AG10803 (cell line): ENCODE results near the gene POLR3A.

Source experiments
- DNase-seq: peaks from one replicate; pipeline ENCODE4 v3.0.0; 2010; ENCODE audit warnings: low read depth
- H3K4me3 ChIP-seq: 2 replicates; pipeline ENCODE4 v1.5.1; 2011; ENCODE audit warnings: mild to moderate bottlenecking, low read length, control low read depth
- CTCF ChIP-seq: conservative IDR thresholded peaks from 2 replicates; pipeline ENCODE4 v1.5.1; 2011; ENCODE audit warnings: mild to moderate bottlenecking, low read length, control low read depth, inconsistent platforms

POLR3A gene

DNA sequence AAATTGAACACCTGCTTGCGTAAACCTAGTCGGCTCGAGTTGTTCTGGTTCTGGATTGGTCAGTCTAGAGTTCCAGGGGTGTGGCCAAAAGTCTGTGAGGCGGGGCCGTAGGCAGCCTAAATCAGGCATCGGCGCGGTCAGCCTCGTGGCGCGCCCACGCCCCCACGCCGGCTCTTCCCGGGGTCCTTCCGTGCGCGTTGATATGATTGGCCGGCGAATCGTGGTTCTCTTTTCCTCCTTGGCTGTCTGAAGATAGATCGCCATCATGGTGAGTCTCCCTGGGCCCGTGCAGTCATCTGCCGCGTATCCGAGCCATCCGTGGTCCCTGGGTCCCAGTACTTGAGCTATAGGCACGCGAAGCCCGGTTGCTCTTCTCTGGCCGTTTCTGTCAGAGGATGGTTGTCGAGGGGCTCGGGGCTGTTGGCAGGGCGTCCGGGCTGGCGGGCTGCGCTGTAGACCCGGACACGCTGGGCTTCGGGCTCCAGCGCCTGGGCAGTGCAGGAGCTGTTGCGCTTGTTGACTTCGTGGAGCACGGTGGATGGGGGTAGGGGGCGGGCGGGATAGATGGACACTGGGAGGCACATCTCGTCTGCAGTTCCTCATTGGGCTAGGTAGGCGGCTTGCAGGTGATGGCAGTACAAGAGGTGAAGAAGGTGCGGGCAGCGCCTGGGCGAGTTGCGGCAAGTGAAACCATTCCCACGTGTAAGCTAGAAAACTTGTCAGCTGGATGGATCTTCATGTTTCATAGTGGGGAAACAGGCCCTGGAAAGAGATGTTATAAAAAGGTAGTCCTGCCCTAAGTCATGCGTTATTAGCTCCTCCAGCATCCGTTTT lies 4.5 kb upstream of the POLR3A start, which contains the start of gene RPS24:
TSS of gene RPS24 (plus strand) at position 227 of the 834 bp plus-strand sequence. CDS start at position 266, 39 bp downstream.
- TF ChIP-seq CTCF: no peak
- peak within 1 kb of the TSS; percentile 98 for H3K4me3 ChIP-seq
- DNase-seq: peak; percentile 96

- no peak for TF ChIP-seq CTCF
- DNase-seq: no peak
- peak overlapping the region; percentile 42 for H3K4me3 ChIP-seq
These were observed 4.0 kb upstream of the POLR3A start for GRCh38 chr10:78033387-78033636.

- peak overlapping the region; percentile 100 for H3K4me3 ChIP-seq
- DNase-seq: peak; percentile 44
- TF ChIP-seq CTCF: no peak
These were observed 662 bp downstream of the POLR3A start for GRCh38 chr10:78028438-78029268.

DNA sequence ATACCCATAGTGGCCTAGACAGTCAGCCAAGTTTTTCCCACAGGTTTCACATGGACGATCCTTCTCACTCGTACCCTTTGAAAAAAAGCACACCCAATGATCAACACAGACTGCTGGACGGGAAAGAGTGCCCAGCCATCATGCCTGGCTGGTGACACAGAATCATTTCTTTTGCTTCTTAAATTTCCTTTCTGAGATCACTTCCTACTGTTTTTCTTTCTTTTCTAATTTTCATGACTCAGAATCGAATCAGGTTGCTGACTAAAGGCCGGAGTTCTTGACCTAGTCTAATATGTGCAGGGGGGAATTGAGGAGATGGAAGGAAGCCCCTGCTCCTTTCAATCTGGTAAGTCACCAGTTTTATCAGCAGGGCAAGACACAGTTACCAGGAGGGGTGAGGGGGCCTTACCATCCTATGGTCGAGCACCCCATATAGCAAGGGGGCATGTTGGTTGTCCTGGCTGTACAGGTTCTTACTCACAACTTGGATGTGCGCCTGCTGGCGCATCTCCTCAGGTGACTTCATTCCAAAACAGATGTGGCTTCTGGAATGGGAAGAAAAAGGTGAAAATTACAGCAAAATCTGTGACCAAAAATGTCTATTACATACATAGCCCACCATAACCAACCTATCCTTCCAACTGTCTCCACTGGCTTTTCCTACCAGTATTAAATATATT lies 3.5 kb downstream of the POLR3A start:
- DNase-seq: peak; percentile 23
- no peak for TF ChIP-seq CTCF
- no peak overlapping the region for H3K4me3 ChIP-seq

DNA sequence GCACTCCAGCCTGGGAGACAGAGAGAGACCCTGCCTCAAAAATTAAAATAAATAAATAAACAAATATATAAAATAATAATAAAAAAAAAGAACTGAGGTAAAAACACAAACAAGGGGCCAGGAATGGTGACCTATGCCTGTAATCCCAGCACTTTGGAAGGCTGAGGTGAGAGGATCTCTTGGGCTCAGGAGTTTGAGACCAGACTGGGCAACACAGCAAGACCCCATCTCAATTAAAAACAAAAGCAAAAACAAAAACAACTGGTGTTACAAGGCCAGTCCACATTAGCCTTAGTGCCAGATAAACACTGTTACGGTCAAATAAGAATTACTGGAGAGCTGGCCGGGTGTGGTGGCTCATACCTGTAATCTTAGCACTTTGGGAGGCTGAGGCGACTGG lies 5.6 kb downstream of the POLR3A start:
- no peak for TF ChIP-seq CTCF
- no peak overlapping the region for H3K4me3 ChIP-seq
- DNase-seq: no peak

- no peak overlapping the region for H3K4me3 ChIP-seq
- no peak for DNase-seq
- TF ChIP-seq CTCF: no peak
These were observed 8.1 kb downstream of the POLR3A start for GRCh38 chr10:78021201-78021600.
